ENCODE results near the gene TSPAN18. TPM values are rescaled to one million over a fixed set of nuclear protein-coding genes. Genes with fewer than 3 reads are reported as not detected.

TSPAN18 gene
- total RNA-seq, 1 donor from 2014 or later = 25.7 TPM

DNA sequence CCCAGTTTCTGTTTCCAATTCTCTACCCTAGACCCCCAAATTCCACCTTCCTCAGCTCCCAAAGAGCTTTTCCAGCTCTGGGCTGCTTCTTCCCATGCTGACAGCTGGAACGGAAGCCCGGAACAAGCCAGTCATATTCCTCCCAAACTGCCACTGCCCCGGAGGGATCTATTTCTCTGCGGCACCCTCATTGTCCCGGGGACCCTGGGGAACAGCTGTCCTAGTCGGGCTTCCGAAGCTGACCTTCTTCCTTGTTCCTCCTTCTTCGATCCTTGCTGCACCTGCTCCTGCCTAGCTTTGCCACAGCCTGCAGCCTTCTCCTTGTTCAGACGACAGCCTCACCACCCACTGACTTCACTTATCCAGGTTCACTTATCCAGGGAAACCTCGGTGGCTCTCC, 105.7 kb downstream of the TSPAN18 start:
- Mint-ChIP-seq H3K4me1 (ENCODE audit: low read depth) (peaks cover 29% of the 10 kb centered on the region), H3K27ac (no peak overlapping the region)
- TF ChIP-seq, protein P1, sequence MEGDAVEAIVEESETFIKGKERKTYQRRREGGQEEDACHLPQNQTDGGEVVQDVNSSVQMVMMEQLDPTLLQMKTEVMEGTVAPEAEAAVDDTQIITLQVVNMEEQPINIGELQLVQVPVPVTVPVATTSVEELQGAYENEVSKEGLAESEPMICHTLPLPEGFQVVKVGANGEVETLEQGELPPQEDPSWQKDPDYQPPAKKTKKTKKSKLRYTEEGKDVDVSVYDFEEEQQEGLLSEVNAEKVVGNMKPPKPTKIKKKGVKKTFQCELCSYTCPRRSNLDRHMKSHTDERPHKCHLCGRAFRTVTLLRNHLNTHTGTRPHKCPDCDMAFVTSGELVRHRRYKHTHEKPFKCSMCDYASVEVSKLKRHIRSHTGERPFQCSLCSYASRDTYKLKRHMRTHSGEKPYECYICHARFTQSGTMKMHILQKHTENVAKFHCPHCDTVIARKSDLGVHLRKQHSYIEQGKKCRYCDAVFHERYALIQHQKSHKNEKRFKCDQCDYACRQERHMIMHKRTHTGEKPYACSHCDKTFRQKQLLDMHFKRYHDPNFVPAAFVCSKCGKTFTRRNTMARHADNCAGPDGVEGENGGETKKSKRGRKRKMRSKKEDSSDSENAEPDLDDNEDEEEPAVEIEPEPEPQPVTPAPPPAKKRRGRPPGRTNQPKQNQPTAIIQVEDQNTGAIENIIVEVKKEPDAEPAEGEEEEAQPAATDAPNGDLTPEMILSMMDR (IDR thresholded peaks at IDR 0.05; ENCODE audit: unreplicated experiment) = no peak

DNA sequence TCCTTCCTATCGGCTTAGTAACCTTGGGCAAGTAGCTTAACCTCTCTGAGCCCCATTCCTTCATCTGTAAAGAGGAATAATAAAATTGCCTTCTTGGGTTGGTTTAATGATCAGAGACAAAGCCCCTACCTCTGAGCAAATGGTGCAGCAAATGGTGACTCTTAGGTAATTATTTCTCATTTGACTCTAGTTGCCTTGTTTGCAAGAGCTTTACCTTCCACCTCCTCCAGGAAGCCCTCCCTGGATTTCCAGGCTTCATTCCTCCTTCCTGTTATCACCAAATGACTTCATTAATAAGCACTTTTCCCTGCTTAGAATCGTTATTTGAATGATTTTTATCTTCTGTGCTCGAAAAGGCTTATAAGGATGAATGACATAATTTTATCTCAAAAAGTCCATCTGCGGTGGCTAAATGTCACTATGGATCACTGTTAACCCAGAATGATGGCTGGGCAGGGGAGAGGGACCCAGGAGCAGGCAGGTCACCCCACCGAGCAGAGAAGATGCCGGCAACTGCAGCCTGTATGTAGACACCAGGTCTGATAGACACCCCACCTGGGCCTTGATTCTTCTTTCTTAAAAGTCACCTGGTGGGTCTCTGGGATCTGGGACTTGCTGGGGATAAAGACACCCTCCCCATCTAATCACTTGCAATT, 106.6 kb downstream of the TSPAN18 start:
- no peak overlapping the region for H3K4me3 Mint-ChIP-seq (ENCODE audit: low read depth)
- TF ChIP-seq, protein P1 (IDR thresholded peaks at IDR 0.05; ENCODE audit: unreplicated experiment) = no peak
- H3K27ac Mint-ChIP-seq = peak overlapping the region; percentile 96
- H3K36me3 Mint-ChIP-seq (ENCODE audit: insufficient read depth) = peaks cover 1% of the 10 kb centered on the region
- peaks cover 29% of the 10 kb centered on the region for H3K4me1 Mint-ChIP-seq (ENCODE audit: low read depth)
- no peaks in the 10 kb centered on the region for H3K9me3 Mint-ChIP-seq (ENCODE audit: low read depth)
- no peak for DNase-seq (ENCODE audit: low spot score, unreplicated experiment)
- no peaks in the 10 kb centered on the region for H3K27me3 Mint-ChIP-seq

More for the DNA sequence above, 105.7 kb downstream of the TSPAN18 start:
- Mint-ChIP-seq H3K4me3 (ENCODE audit: low read depth) (no peak overlapping the region), H3K9me3 (ENCODE audit: low read depth) (no peaks in the 10 kb centered on the region), H3K27me3 (no peaks in the 10 kb centered on the region), H3K36me3 (ENCODE audit: insufficient read depth) (peaks cover 1% of the 10 kb centered on the region)
- DNase-seq (ENCODE audit: low spot score, unreplicated experiment) = no peak

DNA sequence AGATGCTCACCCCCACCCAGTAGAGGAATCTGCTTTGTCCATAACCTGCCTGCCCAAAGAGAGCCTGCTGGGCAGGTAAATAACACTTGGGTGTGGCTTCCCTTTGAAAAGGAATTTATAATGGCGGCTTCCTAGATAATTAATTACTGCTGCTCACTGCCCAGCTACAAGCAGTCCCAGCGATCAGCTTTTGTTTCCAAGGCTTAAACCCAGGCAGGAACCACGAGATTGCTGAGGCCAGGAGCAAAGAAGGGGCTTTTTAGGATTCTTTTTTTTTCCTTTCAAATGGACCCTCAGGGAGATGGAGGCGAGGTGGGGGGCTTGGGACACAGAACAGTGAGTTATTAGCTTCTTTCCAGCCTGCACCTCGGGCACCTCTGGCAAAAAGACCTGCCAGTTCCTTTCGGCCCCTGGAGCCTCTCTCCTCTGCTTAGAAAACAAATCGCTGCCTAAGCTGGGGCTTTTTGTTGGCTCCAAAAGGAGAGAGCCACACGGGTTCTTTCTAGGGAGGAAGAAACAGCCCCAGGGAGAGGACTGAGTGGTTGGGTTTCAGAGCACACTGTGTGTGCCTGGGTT, 107.2 kb downstream of the TSPAN18 start:
- Mint-ChIP-seq H3K4me1 (ENCODE audit: low read depth) (peaks cover 29% of the 10 kb centered on the region), H3K4me3 (ENCODE audit: low read depth) (no peak overlapping the region), H3K36me3 (ENCODE audit: insufficient read depth) (no peaks in the 10 kb centered on the region), H3K27me3 (no peaks in the 10 kb centered on the region), H3K9me3 (ENCODE audit: low read depth) (no peaks in the 10 kb centered on the region), H3K27ac (peak overlapping the region; percentile 96)
- no peak for DNase-seq (ENCODE audit: low spot score, unreplicated experiment)
- TF ChIP-seq, protein P1 (IDR thresholded peaks at IDR 0.05; ENCODE audit: unreplicated experiment) = no peak

DNA sequence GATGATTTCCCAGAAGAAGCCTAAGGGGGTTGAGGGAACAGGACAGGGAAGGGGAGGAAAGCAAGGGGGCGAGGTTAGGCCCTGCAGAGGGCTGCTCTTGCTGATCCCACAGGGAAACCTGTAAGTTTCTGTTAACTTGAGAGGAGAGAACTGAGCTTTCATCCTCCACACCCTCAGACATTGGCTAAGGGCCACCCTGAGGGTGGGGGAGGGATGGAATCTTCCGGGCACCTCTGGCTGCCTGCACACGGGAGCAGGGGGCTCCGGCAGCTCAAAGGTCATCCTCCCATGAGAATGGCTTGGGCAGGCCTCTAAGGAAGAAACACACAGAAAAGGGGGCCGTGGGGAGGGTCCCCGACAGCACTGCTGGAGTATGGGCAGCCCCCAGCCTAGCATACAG, 108.1 kb downstream of the TSPAN18 start:
- H3K9me3 Mint-ChIP-seq (ENCODE audit: low read depth) = no peaks in the 10 kb centered on the region
- H3K4me1 Mint-ChIP-seq (ENCODE audit: low read depth) = peaks cover 29% of the 10 kb centered on the region
- no peak for DNase-seq (ENCODE audit: low spot score, unreplicated experiment)
- H3K4me3 Mint-ChIP-seq (ENCODE audit: low read depth) = no peak overlapping the region
- H3K27ac Mint-ChIP-seq = peak overlapping the region; percentile 96
- H3K36me3 Mint-ChIP-seq (ENCODE audit: insufficient read depth) = no peaks in the 10 kb centered on the region
- H3K27me3 Mint-ChIP-seq = no peaks in the 10 kb centered on the region
- TF ChIP-seq, protein P1 (IDR thresholded peaks at IDR 0.05; ENCODE audit: unreplicated experiment) = no peak

DNA sequence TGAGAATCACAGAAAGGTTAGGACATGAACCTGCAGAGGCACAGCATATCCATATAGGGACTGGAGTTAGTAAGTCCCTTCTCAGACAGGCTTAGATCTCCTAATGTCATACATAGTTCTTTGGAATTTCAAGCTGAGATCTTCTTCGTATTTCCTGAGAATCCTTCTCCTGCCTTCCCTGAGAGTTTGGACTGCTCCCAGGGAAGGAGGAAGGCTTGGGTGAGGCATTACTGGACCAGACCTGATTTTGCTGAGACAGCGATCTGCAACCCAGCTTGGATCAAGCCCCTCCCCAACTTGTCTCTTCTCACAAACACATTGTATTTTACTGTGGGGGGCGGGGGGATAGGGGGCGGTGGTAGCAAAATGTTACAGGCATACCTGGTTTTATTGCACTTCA, 108.5 kb downstream of the TSPAN18 start:
- Mint-ChIP-seq H3K9me3 (ENCODE audit: low read depth) (no peaks in the 10 kb centered on the region), H3K4me1 (ENCODE audit: low read depth) (peaks cover 28% of the 10 kb centered on the region), H3K27me3 (no peaks in the 10 kb centered on the region), H3K27ac (no peak overlapping the region), H3K4me3 (ENCODE audit: low read depth) (no peak overlapping the region), H3K36me3 (ENCODE audit: insufficient read depth) (no peaks in the 10 kb centered on the region)
- TF ChIP-seq, protein P1 (IDR thresholded peaks at IDR 0.05; ENCODE audit: unreplicated experiment) = no peak
- no peak for DNase-seq (ENCODE audit: low spot score, unreplicated experiment)
